Transverse colon (tissue), 4 donors: ENCODE measurements around the gene INTS3.

Experiments
- EP300 ChIP-seq: sonication (generic); formaldehyde crosslinking; IDR thresholded peaks from one replicate; pipeline ENCODE4 v1.6.1; 2017; ENCODE audit warnings: antibody characterized with exemption, low read depth
- POLR2A ChIP-seq: fragments of 450-650 bp; IDR thresholded peaks from one replicate; pipeline ENCODE4 v1.6.1; 2016; ENCODE audit warnings: antibody characterized with exemption, mild to moderate bottlenecking, moderate library complexity
- POLR2AphosphoS5 ChIP-seq, 3 donors: sonication (generic); formaldehyde crosslinking; IDR thresholded peaks; one replicate each; pipeline ENCODE4 v1.6.1; 2016; ENCODE audit warnings: antibody characterized with exemption in 3 of 3
- TF ChIP-seq, protein P1 (sequence below), 5 experiments: fragments of 200-600 bp in 3 of 5; fragments of 450-650 bp in 2 of 5; sonication (generic) in 3 of 5; IDR thresholded peaks; 1 replicate in 2 of 5; 2 replicates in 3 of 5; pipeline ENCODE4 v1.5.1; 2016 to 2017; ENCODE audit warnings: antibody characterized with exemption in 5 of 5, inconsistent platforms in 3 of 5, mild to moderate bottlenecking in 2 of 5, moderate library complexity in 1 of 5

GRCh38 chr1:153741986-153742385 lies 14.1 kb downstream of the INTS3 start:
- TF ChIP-seq POLR2A (no peak), EP300 (no peak), POLR2AphosphoS5 (IDR thresholded peaks at IDR 0.05) (no peak)
- TF ChIP-seq, protein P1, sequence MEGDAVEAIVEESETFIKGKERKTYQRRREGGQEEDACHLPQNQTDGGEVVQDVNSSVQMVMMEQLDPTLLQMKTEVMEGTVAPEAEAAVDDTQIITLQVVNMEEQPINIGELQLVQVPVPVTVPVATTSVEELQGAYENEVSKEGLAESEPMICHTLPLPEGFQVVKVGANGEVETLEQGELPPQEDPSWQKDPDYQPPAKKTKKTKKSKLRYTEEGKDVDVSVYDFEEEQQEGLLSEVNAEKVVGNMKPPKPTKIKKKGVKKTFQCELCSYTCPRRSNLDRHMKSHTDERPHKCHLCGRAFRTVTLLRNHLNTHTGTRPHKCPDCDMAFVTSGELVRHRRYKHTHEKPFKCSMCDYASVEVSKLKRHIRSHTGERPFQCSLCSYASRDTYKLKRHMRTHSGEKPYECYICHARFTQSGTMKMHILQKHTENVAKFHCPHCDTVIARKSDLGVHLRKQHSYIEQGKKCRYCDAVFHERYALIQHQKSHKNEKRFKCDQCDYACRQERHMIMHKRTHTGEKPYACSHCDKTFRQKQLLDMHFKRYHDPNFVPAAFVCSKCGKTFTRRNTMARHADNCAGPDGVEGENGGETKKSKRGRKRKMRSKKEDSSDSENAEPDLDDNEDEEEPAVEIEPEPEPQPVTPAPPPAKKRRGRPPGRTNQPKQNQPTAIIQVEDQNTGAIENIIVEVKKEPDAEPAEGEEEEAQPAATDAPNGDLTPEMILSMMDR (IDR thresholded peaks at IDR 0.05), result no peak
